Measurements from ENCODE around the gene RNF169.

RNF169 gene

GRCh38 chr11:74719011-74719410, 29.6 kb upstream of the RNF169 start:
- no peak for FAIRE-seq
- DNase-seq (ENCODE audit: insufficient read length, low spot score), result no peak
- no peak for TF ChIP-seq CTCF (IDR thresholded peaks at IDR 0.05; ENCODE audit: insufficient read depth, missing control alignments)

GRCh38 chr11:74720596-74721478, 27.8 kb upstream of the RNF169 start:
- TF ChIP-seq CTCF (IDR thresholded peaks at IDR 0.05; ENCODE audit: insufficient read depth, missing control alignments), result no peak
- FAIRE-seq (no peak), DNase-seq (ENCODE audit: insufficient read length, low spot score) (no peak)

- no peak for TF ChIP-seq CTCF (IDR thresholded peaks at IDR 0.05; ENCODE audit: insufficient read depth, missing control alignments)
- DNase-seq (ENCODE audit: insufficient read length, low spot score) (no peak), FAIRE-seq (no peak)
Measured at GRCh38 chr11:74721479-74721835, 27.2 kb upstream of the RNF169 start.

- FAIRE-seq (no peak), DNase-seq (ENCODE audit: insufficient read length, low spot score) (no peak)
- TF ChIP-seq CTCF (IDR thresholded peaks at IDR 0.05; ENCODE audit: insufficient read depth, missing control alignments), result no peak
Measured at GRCh38 chr11:74723511-74723910, 25.1 kb upstream of the RNF169 start.

- DNase-seq (ENCODE audit: insufficient read length, low spot score) (no peak), FAIRE-seq (no peak)
- no peak for TF ChIP-seq CTCF (IDR thresholded peaks at IDR 0.05; ENCODE audit: insufficient read depth, missing control alignments)
Measured at GRCh38 chr11:74725701-74726100, 22.9 kb upstream of the RNF169 start.

- peak; percentile 90 for TF ChIP-seq CTCF (IDR thresholded peaks at IDR 0.05; ENCODE audit: insufficient read depth, missing control alignments)
- FAIRE-seq (no peak), DNase-seq (ENCODE audit: insufficient read length, low spot score) (no peak)
Measured at GRCh38 chr11:74726547-74727182, 22.0 kb upstream of the RNF169 start.

GRCh38 chr11:74729397-74729796, 19.3 kb upstream of the RNF169 start:
- no peak for TF ChIP-seq CTCF (IDR thresholded peaks at IDR 0.05; ENCODE audit: insufficient read depth, missing control alignments)
- no peak for FAIRE-seq
- DNase-seq (ENCODE audit: insufficient read length, low spot score), result no peak
